ENCODE measurements around the gene HERPUD2.

GRCh38 chr7:35726654-35727053 is 31.7 kb upstream of the HERPUD2 start:
- TF ChIP-seq CTCF (IDR thresholded peaks at IDR 0.05) (no peak), POLR2A (IDR thresholded peaks at IDR 0.05) (no peak)
